DND-41 (cell line): ENCODE measurements around the gene NCS1.

Source experiments
- CTCF ChIP-seq: IDR thresholded peaks from 2 replicates; pipeline ENCODE4 v1.5.1; 2012; ENCODE audit warnings: borderline replicate concordance, low read length, moderate library complexity, mild to moderate bottlenecking; ENCODE audit not compliant: poor library complexity, severe bottlenecking; ENCODE audit errors: extremely low read depth
- EZH2 ChIP-seq: IDR thresholded peaks from 3 replicates; pipeline ENCODE4 v1.6.1; 2012; ENCODE audit warnings: borderline replicate concordance, low read depth, mild to moderate bottlenecking, moderate library complexity, low read length, inconsistent platforms; ENCODE audit not compliant: severe bottlenecking

DNA sequence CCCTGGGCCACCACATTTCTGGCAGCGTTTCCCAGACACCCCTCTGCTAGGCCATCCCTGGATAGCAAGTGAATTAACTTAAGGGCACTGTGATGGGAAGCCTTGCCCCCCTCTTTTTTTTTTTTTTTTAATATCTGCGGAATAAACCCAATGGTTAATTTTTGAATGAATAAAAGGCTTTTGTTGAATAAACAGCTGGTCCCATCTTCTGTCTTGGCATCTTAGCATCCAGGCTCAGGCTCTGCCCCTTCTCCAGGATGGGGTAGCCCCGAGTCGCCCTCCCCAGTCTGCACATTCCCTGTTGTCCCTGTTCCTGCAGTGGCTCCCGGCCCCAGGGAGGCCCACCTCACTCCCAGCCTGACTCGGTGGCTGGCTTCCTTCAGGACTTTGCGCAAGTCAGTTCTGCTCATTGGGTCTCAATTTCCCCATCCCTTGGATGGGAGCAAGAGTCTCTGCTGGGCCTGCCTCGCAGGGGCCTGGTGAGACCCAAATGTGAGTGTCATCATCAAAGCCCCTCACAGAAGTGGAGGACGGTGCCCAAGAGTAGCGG is 64.3 kb downstream of the NCS1 start:
- TF ChIP-seq CTCF (no peak), EZH2 (no peak)
